H1 (cell line): Measurements from ENCODE around the gene SIX5. TPM values are rescaled to one million over a fixed set of nuclear protein-coding genes. Genes with fewer than 3 reads are reported as not detected.

ENCODE experiments used
- CTCF ChIP-seq, 3 experiments: IDR thresholded peaks; 1 replicate in 2 of 3; 2 replicates in 1 of 3; pipeline versions ENCODE4 v1.5.1 to v1.6.1; 2011; ENCODE audit warnings: low read length in 3 of 3, mild to moderate bottlenecking in 3 of 3, inconsistent platforms in 2 of 3, low read depth in 1 of 3, moderate library complexity in 1 of 3; ENCODE audit not compliant: insufficient read depth in 1 of 3; ENCODE audit errors: control extremely low read depth in 1 of 3
- POLR2AphosphoS5 ChIP-seq: IDR thresholded peaks from 2 replicates; pipeline ENCODE4 v1.6.1; 2011; ENCODE audit warnings: low read depth, low read length
- polyA plus RNA-seq, 7 experiments: library from polyadenylated mRNA; depleted of rRNA in 3 of 7; stranded (reverse) in 5 of 7; unstranded in 2 of 7; fragments of >200 nt in 5 of 7; fragments of 200-250 nt in 2 of 7; gene quantifications; 1 replicate in 5 of 7; 2 replicates in 1 of 7; 4 replicates in 1 of 7; pipeline versions ENCODE4 v1.2.1 to v1.2.3, GENCODE V29; 2011 to 2013; ENCODE audit warnings: missing spikeins in 2 of 7, mixed read lengths in 2 of 7
- total RNA-seq: library from RNA; stranded (reverse); fragmentation: NEBNext Ultra II Directional; extraction: Animal tissue kit (Norgen Biotek cat#: 25700); gene quantifications from 2 replicates; pipeline ENCODE4 v1.2.1, GENCODE V29; 2021

Gene SIX5
- total and polyA plus RNA-seq, 2 of the 8 experiments (the other 6 are each of a cell fraction or from before 2014, with no cell fraction given): 20.9 to 24.2 TPM

GRCh38 chr19:45716359-45717130 lies 52.5 kb downstream of the SIX5 start (continued):
- TF ChIP-seq POLR2AphosphoS5 (peak; percentile 41; the same call in 1 of the 2 replicates), CTCF (IDR thresholded peaks at IDR 0.05; ENCODE audit: control extremely low read depth in 1 of 3, insufficient read depth in 1 of 3, low read depth in 1 of 3, low read length in 3 of 3) (peak in 1 of 3 experiments; percentile 9; a peak in 1 of 4 replicates)
